HEK293 (cell line): ENCODE measurements around the gene PCLO.

Experiments
- CTCF ChIA-PET: fragments of 350-600 bp; formaldehyde crosslinking; extraction: SDS; loops from one replicate; lab custom pipeline; 2021; ENCODE audit warnings: antibody characterized with exemption; lab: Yijun Ruan, JAX
- POLR2A ChIA-PET: fragments of 300-600 bp; formaldehyde crosslinking; extraction: SDS; loops from one replicate; lab custom pipeline; 2020; ENCODE audit warnings: antibody characterized with exemption, inconsistent platforms; lab: Yijun Ruan, JAX
- H3K27ac ChIP-seq: fragments of 200-500 bp; sonication (Bioruptor generic); 2 replicates; pipeline ENCODE4 v1.5.1; 2014; ENCODE audit warnings: low read depth, low read length, control low read depth, inconsistent platforms; ENCODE audit errors: extremely low read depth
- H3K36me3 ChIP-seq, 2 experiments: fragments of 200-500 bp in 1 of 2; sonication (Bioruptor generic) in 1 of 2; 1 replicate in 1 of 2; 2 replicates in 1 of 2; pipeline ENCODE4 v1.5.1; 2014 to 2017; ENCODE audit warnings: inconsistent platforms in 2 of 2, low read length in 2 of 2; ENCODE audit not compliant: control insufficient read depth in 2 of 2, insufficient read depth in 1 of 2
- H3K4me1 ChIP-seq: fragments of 200-500 bp; sonication (Bioruptor generic); 2 replicates; pipeline ENCODE4 v1.5.1; 2014; ENCODE audit warnings: mild to moderate bottlenecking, low read length, inconsistent platforms; ENCODE audit not compliant: control insufficient read depth, insufficient read depth
- H3K4me3 ChIP-seq: 2 replicates; pipeline ENCODE4 v1.5.1; 2011; ENCODE audit warnings: low read depth, mild to moderate bottlenecking, control low read depth, low read length, moderate library complexity
- H3K9me3 ChIP-seq: fragments of 200-500 bp; sonication (Bioruptor generic); 2 replicates; pipeline ENCODE4 v1.5.1; 2014; ENCODE audit warnings: low read depth, low read length, inconsistent platforms; ENCODE audit not compliant: control insufficient read depth, insufficient read depth
- ATF2 ChIP-seq: fragments of 450-650 bp; formaldehyde crosslinking; IDR thresholded peaks from 2 replicates; pipeline ENCODE4 v1.5.1; 2016; ENCODE audit warnings: missing biosample characterization, missing genetic modification characterization, low read depth
- FEZF1 ChIP-seq: fragments of 450-650 bp; formaldehyde crosslinking; IDR thresholded peaks from 2 replicates; pipeline ENCODE4 v1.5.1; 2016; ENCODE audit warnings: missing biosample characterization, missing genetic modification characterization
- GLI2 ChIP-seq: fragments of 450-650 bp; formaldehyde crosslinking; IDR thresholded peaks from 2 replicates; pipeline ENCODE4; 2017; ENCODE audit warnings: missing biosample characterization, missing genetic modification characterization, low read depth, borderline replicate concordance
- MEIS1 ChIP-seq: sonication (generic); formaldehyde crosslinking; IDR thresholded peaks from 2 replicates; pipeline ENCODE4 v1.8.1; 2022; ENCODE audit warnings: missing genetic modification reagents, mild to moderate bottlenecking, borderline replicate concordance
- PBX3 ChIP-seq: sonication (generic); formaldehyde crosslinking; IDR thresholded peaks from 2 replicates; pipeline ENCODE4 v1.8.1; 2022; ENCODE audit warnings: mild to moderate bottlenecking, moderate library complexity, missing genetic modification reagents
- PRDM10 ChIP-seq: fragments of 450-650 bp; formaldehyde crosslinking; IDR thresholded peaks from 2 replicates; pipeline ENCODE4 v1.5.1; 2016; ENCODE audit warnings: missing biosample characterization, missing genetic modification characterization
- RBAK ChIP-seq: fragments of 450-650 bp; formaldehyde crosslinking; IDR thresholded peaks from 2 replicates; pipeline ENCODE4 v1.5.1; 2016; ENCODE audit warnings: missing biosample characterization, missing genetic modification characterization
- ZEB2 ChIP-seq: fragments of 450-650 bp; formaldehyde crosslinking; IDR thresholded peaks from 2 replicates; pipeline ENCODE4 v1.5.1; 2016; ENCODE audit warnings: missing biosample characterization, missing genetic modification characterization
- ZNF133 ChIP-seq: fragments of 450-650 bp; formaldehyde crosslinking; IDR thresholded peaks from 2 replicates; pipeline ENCODE4 v1.5.1; 2016; ENCODE audit warnings: missing biosample characterization, missing genetic modification characterization
- ZNF221 ChIP-seq: fragments of 450-650 bp; formaldehyde crosslinking; IDR thresholded peaks from 2 replicates; pipeline ENCODE4 v1.5.1; 2017; ENCODE audit warnings: missing biosample characterization, missing genetic modification characterization, borderline replicate concordance
- ZNF274 ChIP-seq, 2 experiments: fragments of 200-500 bp in 1 of 2; fragments of 450-650 bp in 1 of 2; sonication (Bioruptor generic) in 1 of 2; formaldehyde crosslinking in 1 of 2; IDR thresholded peaks; 2 replicates each; pipeline versions ENCODE4 v1.5.1 to v1.6.1; 2014 to 2016; ENCODE audit warnings: borderline replicate concordance in 1 of 2, inconsistent platforms in 1 of 2, low read length in 1 of 2, missing biosample characterization in 1 of 2, missing genetic modification characterization in 1 of 2
- ZNF302 ChIP-seq: fragments of 450-650 bp; formaldehyde crosslinking; IDR thresholded peaks from 2 replicates; pipeline ENCODE4 v1.5.1; 2016; ENCODE audit warnings: missing biosample characterization, missing genetic modification characterization, low read depth
- ZNF311 ChIP-seq: fragments of 450-650 bp; formaldehyde crosslinking; IDR thresholded peaks from 2 replicates; pipeline ENCODE4 v1.5.1; 2017; ENCODE audit warnings: missing biosample characterization, missing genetic modification characterization, borderline replicate concordance
- ZNF391 ChIP-seq: fragments of 450-650 bp; formaldehyde crosslinking; IDR thresholded peaks from 2 replicates; pipeline ENCODE4 v1.5.1; 2016; ENCODE audit warnings: low read depth, missing biosample characterization, missing genetic modification characterization, borderline replicate concordance
- ZNF548 ChIP-seq: fragments of 450-650 bp; formaldehyde crosslinking; IDR thresholded peaks from 2 replicates; pipeline ENCODE4 v1.5.1; 2016; ENCODE audit warnings: missing biosample characterization, missing genetic modification characterization
- ZNF580 ChIP-seq: fragments of 450-650 bp; formaldehyde crosslinking; IDR thresholded peaks from 2 replicates; pipeline ENCODE4 v1.5.1; 2016; ENCODE audit warnings: missing biosample characterization, missing genetic modification characterization
- ZNF639 ChIP-seq: fragments of 450-650 bp; formaldehyde crosslinking; IDR thresholded peaks from 2 replicates; pipeline ENCODE4 v1.5.1; 2016; ENCODE audit warnings: missing biosample characterization, missing genetic modification characterization
- ZNF76 ChIP-seq: fragments of 450-650 bp; formaldehyde crosslinking; IDR thresholded peaks from 2 replicates; pipeline ENCODE4; 2016; ENCODE audit warnings: low read depth, missing biosample characterization, missing genetic modification characterization, borderline replicate concordance
- ZSCAN23 ChIP-seq: fragments of 450-650 bp; formaldehyde crosslinking; IDR thresholded peaks from 2 replicates; pipeline ENCODE4 v1.5.1; 2016; ENCODE audit warnings: missing biosample characterization, missing genetic modification characterization

Gene PCLO

GRCh38 chr7:82823073-82823472, 339.6 kb downstream of the PCLO start (continued):
- no peak for TF ChIP-seq ZNF580
- no peak for TF ChIP-seq ZEB2 (tag by site-specific recombination)
- TF ChIP-seq ZNF391 (tag by site-specific recombination): no peak
- TF ChIP-seq ZNF548 (tag by site-specific recombination): no peak
- no peak for TF ChIP-seq ZNF311 (tag by site-specific recombination)
- TF ChIP-seq ZNF221: no peak
- TF ChIP-seq RBAK (tag by site-specific recombination): no peak
- no peak for TF ChIP-seq PRDM10 (tag by site-specific recombination)
- TF ChIP-seq GLI2: no peak

GRCh38 chr7:82821037-82821436, 341.6 kb downstream of the PCLO start:
- Histone ChIP-seq H3K27ac (no peak overlapping the region), H3K4me1 (no peaks in the 10 kb centered on the region), H3K9me3 (no peaks in the 10 kb centered on the region), H3K36me3 (no peaks in the 10 kb centered on the region), H3K4me3 (no peak overlapping the region)
- ChIA-PET POLR2A (no interaction called here), CTCF (interaction anchor here (1.2 to 3.0 kb wide), 2 partner anchors 10 to 80 kb away, joined by 3 to 17 read pairs; no protein-coding TSS in a partner anchor)
- TF ChIP-seq ZNF76 (no peak), ZSCAN23 (tag by site-specific recombination) (no peak), ZNF639 (no peak), ATF2 (no peak), MEIS1 (CRISPR knock-in tag) (no peak), ZNF274 (IDR thresholded peaks at IDR 0.05; ENCODE audit: low read length) (no peak), ZNF274 (tag by site-specific recombination; IDR thresholded peaks at IDR 0.05; ENCODE audit: borderline replicate concordance) (no peak), ZNF133 (tag by site-specific recombination) (no peak), ZNF302 (tag by site-specific recombination) (no peak), FEZF1 (tag by site-specific recombination) (no peak), PBX3 (CRISPR knock-in tag) (no peak)
